ENCODE results near the gene SDHAF1. TPM values are rescaled to one million over a fixed set of nuclear protein-coding genes. Genes with fewer than 3 reads are reported as not detected.

SDHAF1 gene
- total RNA-seq, 1 experiment from 2014 or later: 28.1 TPM

GRCh38 chr19:35991731-35992450 lies 3.1 kb upstream of the SDHAF1 start:
- ChIA-PET POLR2A (no interaction called here), CTCF (interaction anchor here (0.7 to 1.0 kb wide), 2 partner anchors 16 to 22 kb away, joined by 3 to 4 read pairs; partner anchors contain the start of gene ALKBH6)
- Mint-ChIP-seq H3K4me1 (ENCODE audit: low read depth, unreplicated experiment) (peaks cover 11% of the 10 kb centered on the region), H3K9me3 (ENCODE audit: unreplicated experiment) (no peaks in the 10 kb centered on the region), H3K27me3 (ENCODE audit: insufficient read depth, unreplicated experiment) (peaks cover under 1% of the 10 kb centered on the region), H3K27ac (ENCODE audit: unreplicated experiment) (no peak overlapping the region), H3K4me3 (ENCODE audit: unreplicated experiment) (no peak overlapping the region), H3K36me3 (ENCODE audit: insufficient read depth, unreplicated experiment) (peaks cover 19% of the 10 kb centered on the region)
- no peak for TF ChIP-seq CTCF (IDR thresholded peaks at IDR 0.05; ENCODE audit: insufficient read depth in 1 of 2, low read depth in 1 of 2, low read length in 1 of 2, severe bottlenecking in 1 of 2, unreplicated experiment in 1 of 2)
- no peaks in the 10 kb centered on the region for H3K4me1 ChIP-seq
- H3K4me3 ChIP-seq (ENCODE audit: low read depth, low read length): no peak overlapping the region
- no peak for DNase-seq
- H3K36me3 ChIP-seq (ENCODE audit: control insufficient read depth, insufficient read depth, low read length): no peaks in the 10 kb centered on the region
- intact Hi-C loops (cut with micrococcal nuclease; ENCODE audit: unreplicated experiment): no loop called here
- peaks cover 8% of the 10 kb centered on the region; the same call in 1 of the 2 replicates for H3K9me3 ChIP-seq
- BruUV-seq (replicated peaks): no TSS peak
- H3K27me3 ChIP-seq (replicated peaks; ENCODE audit: control insufficient read depth, insufficient read depth, low read length): no peaks in the 10 kb centered on the region

GRCh38 chr19:35992907-35993765 lies 1.9 kb upstream of the SDHAF1 start:
- H3K4me1 Mint-ChIP-seq (ENCODE audit: low read depth, unreplicated experiment): peaks cover 11% of the 10 kb centered on the region
- Histone ChIP-seq H3K4me3 (ENCODE audit: low read depth, low read length) (no peak overlapping the region), H3K27me3 (replicated peaks; ENCODE audit: control insufficient read depth, insufficient read depth, low read length) (no peaks in the 10 kb centered on the region), H3K36me3 (ENCODE audit: control insufficient read depth, insufficient read depth, low read length) (no peaks in the 10 kb centered on the region), H3K4me1 (no peaks in the 10 kb centered on the region), H3K9me3 (peaks cover 8% of the 10 kb centered on the region; the same call in 1 of the 2 replicates)
- intact Hi-C loops (cut with micrococcal nuclease; ENCODE audit: unreplicated experiment): no loop called here
- H3K9me3 Mint-ChIP-seq (ENCODE audit: unreplicated experiment): no peaks in the 10 kb centered on the region
- H3K27ac Mint-ChIP-seq (ENCODE audit: unreplicated experiment): no peak overlapping the region
- DNase-seq: no peak
- peaks cover 30% of the 10 kb centered on the region for H3K36me3 Mint-ChIP-seq (ENCODE audit: insufficient read depth, unreplicated experiment)
- BruUV-seq (replicated peaks): no TSS peak
- H3K27me3 Mint-ChIP-seq (ENCODE audit: insufficient read depth, unreplicated experiment): no peaks in the 10 kb centered on the region
- no peak overlapping the region for H3K4me3 Mint-ChIP-seq (ENCODE audit: unreplicated experiment)
- no peak for TF ChIP-seq CTCF (IDR thresholded peaks at IDR 0.05; ENCODE audit: insufficient read depth in 1 of 2, low read depth in 1 of 2, low read length in 1 of 2, severe bottlenecking in 1 of 2, unreplicated experiment in 1 of 2)
- ChIA-PET CTCF (no interaction called here), POLR2A (no interaction called here)

- Histone ChIP-seq H3K9me3 (peaks cover 4% of the 10 kb centered on the region; the same call in 1 of the 2 replicates), H3K4me3 (ENCODE audit: low read depth, low read length) (peak overlapping the region; percentile 98; the same call in 1 of the 2 replicates), H3K36me3 (ENCODE audit: control insufficient read depth, insufficient read depth, low read length) (no peaks in the 10 kb centered on the region), H3K4me1 (no peaks in the 10 kb centered on the region), H3K27me3 (replicated peaks; ENCODE audit: control insufficient read depth, insufficient read depth, low read length) (no peaks in the 10 kb centered on the region)
- H3K4me3 Mint-ChIP-seq (ENCODE audit: unreplicated experiment): peak overlapping the region; percentile 95
- intact Hi-C loops (cut with micrococcal nuclease; ENCODE audit: unreplicated experiment): loop anchor here (2.0 kb wide), 2 partner anchors 15 to 61 kb away; partner anchors contain the start of genes SYNE4, THAP8 and WDR62
- no peak for TF ChIP-seq CTCF (IDR thresholded peaks at IDR 0.05; ENCODE audit: insufficient read depth in 1 of 2, low read depth in 1 of 2, low read length in 1 of 2, severe bottlenecking in 1 of 2, unreplicated experiment in 1 of 2)
- H3K27me3 Mint-ChIP-seq (ENCODE audit: insufficient read depth, unreplicated experiment): no peaks in the 10 kb centered on the region
- ChIA-PET POLR2A (interaction anchor here (0.7 kb wide), 1 partner anchor 10 kb away, joined by 3 read pairs; no protein-coding TSS in a partner anchor), CTCF (no interaction called here)
- DNase-seq: no peak
- peaks cover 33% of the 10 kb centered on the region for H3K36me3 Mint-ChIP-seq (ENCODE audit: insufficient read depth, unreplicated experiment)
- peaks cover 11% of the 10 kb centered on the region for H3K4me1 Mint-ChIP-seq (ENCODE audit: low read depth, unreplicated experiment)
- peak overlapping the region; percentile 93 for H3K27ac Mint-ChIP-seq (ENCODE audit: unreplicated experiment)
- no peaks in the 10 kb centered on the region for H3K9me3 Mint-ChIP-seq (ENCODE audit: unreplicated experiment)
- no TSS peak for BruUV-seq (replicated peaks)
Observed at GRCh38 chr19:35993923-35994598, 927 bp upstream of the SDHAF1 start.

Data from Caco-2 (cell line).